ENCODE results near the gene FRMPD2. TPM values are rescaled to one million over a fixed set of nuclear protein-coding genes. Genes with fewer than 3 reads are reported as not detected.
A peak's percentile ranks its signal among the peaks of the same experiment; 100 is the strongest.

Gene FRMPD2
- total RNA-seq, 1 experiment from 2014 or later = 1.3 TPM

DNA sequence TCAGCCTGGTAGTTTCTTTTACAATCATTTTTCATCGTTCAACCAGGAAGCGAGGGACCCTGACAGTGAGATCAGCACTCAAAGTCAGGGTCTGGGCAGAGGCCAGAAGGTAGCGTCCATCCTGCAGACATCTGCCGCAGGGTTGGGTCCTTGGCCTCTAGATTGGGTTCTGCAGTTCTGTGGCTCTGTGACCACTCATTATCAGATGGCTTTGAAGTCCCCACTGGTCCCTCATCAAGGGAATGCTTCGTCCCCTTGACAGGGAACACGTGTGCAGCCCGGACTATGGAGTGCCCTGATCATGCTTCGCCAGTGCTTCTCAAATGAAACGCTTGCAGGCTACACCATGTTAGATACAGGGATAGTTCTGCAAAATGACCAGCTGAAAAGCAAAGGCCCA is 64.1 kb downstream of the FRMPD2 start:
- ChIA-PET CTCF (no interaction called here), POLR2A (no interaction called here)
- no peak for DNase-seq (ENCODE audit: unreplicated experiment)
- H3K4me1 Mint-ChIP-seq (ENCODE audit: insufficient read depth, unreplicated experiment) = peaks cover 2% of the 10 kb centered on the region
- no peaks in the 10 kb centered on the region for H3K36me3 Mint-ChIP-seq (ENCODE audit: insufficient read depth, unreplicated experiment)
- peaks cover 32% of the 10 kb centered on the region for H3K27me3 Mint-ChIP-seq (ENCODE audit: insufficient read depth, unreplicated experiment)
- BruUV-seq (replicated peaks) = no TSS peak
- TF ChIP-seq, protein P1, sequence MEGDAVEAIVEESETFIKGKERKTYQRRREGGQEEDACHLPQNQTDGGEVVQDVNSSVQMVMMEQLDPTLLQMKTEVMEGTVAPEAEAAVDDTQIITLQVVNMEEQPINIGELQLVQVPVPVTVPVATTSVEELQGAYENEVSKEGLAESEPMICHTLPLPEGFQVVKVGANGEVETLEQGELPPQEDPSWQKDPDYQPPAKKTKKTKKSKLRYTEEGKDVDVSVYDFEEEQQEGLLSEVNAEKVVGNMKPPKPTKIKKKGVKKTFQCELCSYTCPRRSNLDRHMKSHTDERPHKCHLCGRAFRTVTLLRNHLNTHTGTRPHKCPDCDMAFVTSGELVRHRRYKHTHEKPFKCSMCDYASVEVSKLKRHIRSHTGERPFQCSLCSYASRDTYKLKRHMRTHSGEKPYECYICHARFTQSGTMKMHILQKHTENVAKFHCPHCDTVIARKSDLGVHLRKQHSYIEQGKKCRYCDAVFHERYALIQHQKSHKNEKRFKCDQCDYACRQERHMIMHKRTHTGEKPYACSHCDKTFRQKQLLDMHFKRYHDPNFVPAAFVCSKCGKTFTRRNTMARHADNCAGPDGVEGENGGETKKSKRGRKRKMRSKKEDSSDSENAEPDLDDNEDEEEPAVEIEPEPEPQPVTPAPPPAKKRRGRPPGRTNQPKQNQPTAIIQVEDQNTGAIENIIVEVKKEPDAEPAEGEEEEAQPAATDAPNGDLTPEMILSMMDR (IDR thresholded peaks at IDR 0.05; ENCODE audit: unreplicated experiment) = no peak
- no peaks in the 10 kb centered on the region for H3K9me3 Mint-ChIP-seq (ENCODE audit: unreplicated experiment)
- H3K27ac Mint-ChIP-seq (ENCODE audit: low read depth, unreplicated experiment) = no peak overlapping the region
- H3K4me3 Mint-ChIP-seq (ENCODE audit: unreplicated experiment) = no peak overlapping the region
- intact Hi-C loops (cut with micrococcal nuclease) = no loop called here

DNA sequence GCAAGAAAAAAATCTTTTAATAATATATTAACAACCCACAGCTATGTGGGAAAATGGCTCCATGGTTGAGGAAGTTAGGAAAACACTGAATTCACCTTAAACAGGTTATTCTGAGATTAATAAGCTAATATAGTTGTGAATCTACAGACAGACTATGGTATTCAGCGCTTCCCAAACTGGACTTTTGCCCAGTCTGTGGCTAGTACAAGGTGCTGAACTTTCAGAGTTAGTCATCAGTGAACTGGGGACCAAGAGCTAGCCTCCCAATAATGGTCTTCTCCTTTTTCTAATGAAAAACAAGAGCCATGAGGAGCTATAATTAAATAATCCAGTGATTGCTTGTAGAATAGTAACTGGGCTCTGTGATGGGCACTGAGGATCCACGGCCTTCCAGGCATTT is 65.3 kb downstream of the FRMPD2 start:
- H3K27me3 Mint-ChIP-seq (ENCODE audit: insufficient read depth, unreplicated experiment) = peaks cover 31% of the 10 kb centered on the region
- H3K9me3 Mint-ChIP-seq (ENCODE audit: unreplicated experiment) = no peaks in the 10 kb centered on the region
- DNase-seq (ENCODE audit: unreplicated experiment) = peak; percentile 34
- H3K27ac Mint-ChIP-seq (ENCODE audit: low read depth, unreplicated experiment) = no peak overlapping the region
- H3K4me3 Mint-ChIP-seq (ENCODE audit: unreplicated experiment) = no peak overlapping the region
- TF ChIP-seq, protein P1 (IDR thresholded peaks at IDR 0.05; ENCODE audit: unreplicated experiment) = no peak
- H3K4me1 Mint-ChIP-seq (ENCODE audit: insufficient read depth, unreplicated experiment) = no peaks in the 10 kb centered on the region
- POLR2A ChIA-PET = no interaction called here
- no peaks in the 10 kb centered on the region for H3K36me3 Mint-ChIP-seq (ENCODE audit: insufficient read depth, unreplicated experiment)
- intact Hi-C loops (cut with micrococcal nuclease) = no loop called here
- CTCF ChIA-PET = interaction anchor here (1.0 kb wide), 1 partner anchor 81 kb away, joined by 3 read pairs; no protein-coding TSS in a partner anchor
- BruUV-seq (replicated peaks) = no TSS peak

DNA sequence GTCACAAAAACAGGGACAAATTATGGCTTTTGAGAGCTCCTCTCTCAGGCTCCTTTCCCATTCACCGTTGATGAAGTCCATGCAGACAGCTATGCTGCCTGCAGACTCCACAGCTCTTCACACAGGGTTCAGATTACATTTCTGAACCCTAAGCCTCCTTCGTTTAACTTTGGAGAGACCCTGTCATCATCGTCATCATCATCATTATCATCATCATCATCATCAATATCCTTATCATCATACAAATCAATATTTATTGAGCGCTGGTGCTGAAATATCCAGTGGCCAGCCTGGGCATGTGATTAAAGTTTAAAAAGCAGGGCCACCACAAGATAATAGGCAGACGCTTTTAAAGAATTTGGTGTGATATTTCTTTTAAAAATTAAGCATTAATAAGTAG is 66.6 kb downstream of the FRMPD2 start:
- intact Hi-C loops (cut with micrococcal nuclease) = no loop called here
- Mint-ChIP-seq H3K36me3 (ENCODE audit: insufficient read depth, unreplicated experiment) (no peaks in the 10 kb centered on the region), H3K27ac (ENCODE audit: low read depth, unreplicated experiment) (no peak overlapping the region), H3K4me3 (ENCODE audit: unreplicated experiment) (no peak overlapping the region), H3K9me3 (ENCODE audit: unreplicated experiment) (no peaks in the 10 kb centered on the region), H3K4me1 (ENCODE audit: insufficient read depth, unreplicated experiment) (no peaks in the 10 kb centered on the region), H3K27me3 (ENCODE audit: insufficient read depth, unreplicated experiment) (peaks cover 17% of the 10 kb centered on the region)
- TF ChIP-seq, protein P1 (IDR thresholded peaks at IDR 0.05; ENCODE audit: unreplicated experiment) = no peak
- no TSS peak for BruUV-seq (replicated peaks)
- CTCF ChIA-PET = interaction anchor here (0.7 kb wide), 1 partner anchor 23 kb away, joined by 4 read pairs; no protein-coding TSS in a partner anchor
- POLR2A ChIA-PET = interaction anchor here (0.7 kb wide), 1 partner anchor 1387 kb away, joined by 5 read pairs; no protein-coding TSS in a partner anchor
- no peak for DNase-seq (ENCODE audit: unreplicated experiment)

GRCh38 chr10:48206482-48207250 is 67.8 kb downstream of the FRMPD2 start:
- Mint-ChIP-seq H3K4me3 (ENCODE audit: unreplicated experiment) (no peak overlapping the region), H3K9me3 (ENCODE audit: unreplicated experiment) (no peaks in the 10 kb centered on the region), H3K27me3 (ENCODE audit: insufficient read depth, unreplicated experiment) (peaks cover 5% of the 10 kb centered on the region), H3K4me1 (ENCODE audit: insufficient read depth, unreplicated experiment) (no peaks in the 10 kb centered on the region), H3K27ac (ENCODE audit: low read depth, unreplicated experiment) (no peak overlapping the region), H3K36me3 (ENCODE audit: insufficient read depth, unreplicated experiment) (no peaks in the 10 kb centered on the region)
- ChIA-PET POLR2A (no interaction called here), CTCF (no interaction called here)
- TF ChIP-seq, protein P1 (IDR thresholded peaks at IDR 0.05; ENCODE audit: unreplicated experiment) = no peak
- DNase-seq (ENCODE audit: unreplicated experiment) = no peak
- intact Hi-C loops (cut with micrococcal nuclease) = no loop called here
- BruUV-seq (replicated peaks) = no TSS peak

All from MCF 10A (cell line).